Lung (tissue), 12 donors: Measurements from ENCODE around the gene NOSTRIN. TPM values are rescaled to one million over a fixed set of nuclear protein-coding genes. Genes with fewer than 3 reads are reported as not detected.
"Not testable (repeated sequence)": the region's sequence is repeated elsewhere in the genome, so short reads cannot be mapped to it uniquely, and the experiment has no call there.

ENCODE experiments used
- ATAC-seq: fragments of 200-7000 bp; cut with Tn5 transposase; one replicate; pipeline ENCODE4 v1.9.1; 2020; ENCODE audit warnings: moderate number of reproducible peaks; ENCODE audit not compliant: insufficient read depth, low FRiP score
- DNase-seq, 3 donors: peaks; one replicate each; pipeline ENCODE4 v3.0.0-alpha.2; 2013 to 2017
- H3K27ac ChIP-seq, 2 donors: one replicate each; pipeline ENCODE4 v1.5.1; 2013; ENCODE audit warnings: mild to moderate bottlenecking in 2 of 2, moderate library complexity in 2 of 2, control low read depth in 1 of 2, inconsistent platforms in 1 of 2, low read depth in 1 of 2, low read length in 1 of 2
- H3K27me3 ChIP-seq, 3 donors: one replicate each; pipeline ENCODE4 v1.5.1; 2013; ENCODE audit warnings: low read length in 2 of 3; ENCODE audit not compliant: control insufficient read depth in 3 of 3, insufficient read depth in 3 of 3
- H3K36me3 ChIP-seq, 4 donors: one replicate each; pipeline ENCODE4 v1.5.1; 2013; ENCODE audit warnings: low read length in 4 of 4, mild to moderate bottlenecking in 1 of 4, moderate library complexity in 1 of 4; ENCODE audit not compliant: control insufficient read depth in 4 of 4, insufficient read depth in 4 of 4
- H3K4me1 ChIP-seq, 5 donors: one replicate each; pipeline ENCODE4 v1.5.1; 2013; ENCODE audit warnings: low read length in 5 of 5, mild to moderate bottlenecking in 2 of 5, moderate library complexity in 1 of 5; ENCODE audit not compliant: control insufficient read depth in 5 of 5, insufficient read depth in 5 of 5
- H3K4me3 ChIP-seq: one replicate; pipeline ENCODE4 v1.5.1; 2013; ENCODE audit warnings: mild to moderate bottlenecking, control low read depth, moderate library complexity
- H3K9ac ChIP-seq, 2 donors: one replicate each; pipeline ENCODE4 v1.5.1; 2013; ENCODE audit warnings: low read length in 2 of 2, control low read depth in 1 of 2; ENCODE audit not compliant: insufficient read depth in 1 of 2
- H3K9me3 ChIP-seq, 4 donors: one replicate each; pipeline ENCODE4 v1.5.1; 2013; ENCODE audit warnings: low read length in 3 of 4, mild to moderate bottlenecking in 1 of 4, moderate library complexity in 1 of 4; ENCODE audit not compliant: control insufficient read depth in 4 of 4, insufficient read depth in 3 of 4
- WGBS, 2 donors: extraction: QIAGEN DNeasy Blood & Tissue Kit; methylation state at CpG; one replicate each; pipeline ENCODE4 v1.1.7; 2013; 5-methylcytosine and 5-hydroxymethylcytosine counted together
- polyA plus RNA-seq, 2 donors: library from polyadenylated mRNA; stranded (reverse); fragments of 200-250 nt; gene quantifications; one replicate each; pipeline ENCODE4 v1.2.1, GENCODE V29; 2013
- total RNA-seq, 2 donors: library from RNA; depleted of rRNA in 1 of 2; stranded (reverse); fragments of >200 nt in 1 of 2; gene quantifications; one replicate each; pipeline ENCODE4 v1.2.1, GENCODE V29; 2014 to 2021
- TF ChIP-seq, protein P1 (sequence below): IDR thresholded peaks from 2 replicates; pipeline ENCODE4 v1.5.1; 2012; ENCODE audit warnings: mild to moderate bottlenecking; ENCODE audit errors: control extremely low read depth, extremely low read depth
- donor health status: control.
- donor health status: control.
- donor health status: Bipolar disorder and iron deficiency.
- donor health status: healthy.
- donor health status: DM: yes; HTN: yes; CAD: no.

Gene NOSTRIN
- total and polyA plus RNA-seq, 4 donors, result 15.5 to 57.5 (median 33.7) TPM

DNA sequence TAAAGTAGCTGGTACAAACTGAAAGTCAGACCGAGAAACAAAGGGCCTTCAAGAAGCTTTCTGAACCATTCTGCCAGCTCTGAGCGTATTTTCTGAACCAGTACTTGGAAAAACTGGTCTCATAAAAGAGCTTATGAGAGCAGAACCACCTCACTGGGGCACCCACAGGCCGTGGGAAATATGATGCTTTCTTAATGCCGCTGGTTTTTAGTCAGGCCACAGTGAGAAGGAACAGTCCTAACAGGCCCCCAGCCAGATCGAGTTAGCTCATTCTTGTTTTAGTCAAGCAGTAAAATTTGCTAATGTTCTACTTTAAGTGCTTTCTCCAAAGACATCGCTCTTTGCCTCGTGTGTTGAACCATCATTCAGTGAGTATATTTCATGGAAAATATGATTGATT is 12.7 kb upstream of the NOSTRIN start:
- WGBS, 2 donors, result 73% methylated on average over 7 of the region's 7 CpGs
- Histone ChIP-seq H3K4me1 (peaks cover 0 to 3% (median 0%) of the 10 kb centered on the region in 5 donors), H3K27ac (no peak overlapping the region), H3K9me3 (no peaks in the 10 kb centered on the region), H3K9ac (no peak overlapping the region), H3K36me3 (no peaks in the 10 kb centered on the region), H3K27me3 (no peaks in the 10 kb centered on the region), H3K4me3 (no peak overlapping the region)
- DNase-seq (no peak), ATAC-seq (no peak)
- TF ChIP-seq, protein P1, sequence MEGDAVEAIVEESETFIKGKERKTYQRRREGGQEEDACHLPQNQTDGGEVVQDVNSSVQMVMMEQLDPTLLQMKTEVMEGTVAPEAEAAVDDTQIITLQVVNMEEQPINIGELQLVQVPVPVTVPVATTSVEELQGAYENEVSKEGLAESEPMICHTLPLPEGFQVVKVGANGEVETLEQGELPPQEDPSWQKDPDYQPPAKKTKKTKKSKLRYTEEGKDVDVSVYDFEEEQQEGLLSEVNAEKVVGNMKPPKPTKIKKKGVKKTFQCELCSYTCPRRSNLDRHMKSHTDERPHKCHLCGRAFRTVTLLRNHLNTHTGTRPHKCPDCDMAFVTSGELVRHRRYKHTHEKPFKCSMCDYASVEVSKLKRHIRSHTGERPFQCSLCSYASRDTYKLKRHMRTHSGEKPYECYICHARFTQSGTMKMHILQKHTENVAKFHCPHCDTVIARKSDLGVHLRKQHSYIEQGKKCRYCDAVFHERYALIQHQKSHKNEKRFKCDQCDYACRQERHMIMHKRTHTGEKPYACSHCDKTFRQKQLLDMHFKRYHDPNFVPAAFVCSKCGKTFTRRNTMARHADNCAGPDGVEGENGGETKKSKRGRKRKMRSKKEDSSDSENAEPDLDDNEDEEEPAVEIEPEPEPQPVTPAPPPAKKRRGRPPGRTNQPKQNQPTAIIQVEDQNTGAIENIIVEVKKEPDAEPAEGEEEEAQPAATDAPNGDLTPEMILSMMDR, result no peak

DNA sequence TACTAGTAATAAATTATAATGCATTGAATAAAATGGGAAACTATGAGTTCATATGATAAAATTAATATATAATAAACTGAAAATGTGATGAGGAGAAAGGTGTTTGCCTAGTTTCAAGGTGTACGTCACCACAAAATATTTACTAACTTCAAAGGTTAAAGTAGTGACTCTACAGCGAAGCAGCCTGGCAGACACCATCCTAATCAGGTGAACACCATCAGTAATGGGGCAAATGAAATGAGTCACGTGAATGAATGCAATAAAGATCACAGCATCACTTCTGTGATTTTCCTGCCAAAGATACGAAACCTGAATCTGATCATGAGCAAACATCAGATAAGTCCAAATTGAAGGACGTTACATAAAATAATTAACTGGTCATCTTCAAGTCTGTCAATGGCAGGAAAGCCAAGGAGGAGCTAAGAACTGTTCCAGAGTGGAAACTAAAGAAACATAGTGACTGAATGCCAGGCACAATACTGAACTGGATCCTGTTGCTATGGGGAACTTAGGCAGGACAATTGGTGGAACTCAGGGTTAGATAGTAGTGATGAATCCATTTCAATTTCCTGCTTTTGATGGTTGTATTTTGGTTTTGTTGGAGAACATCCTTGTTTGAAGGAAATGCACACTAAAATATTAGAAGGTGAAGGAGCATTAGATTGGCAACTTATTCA is 12.1 kb upstream of the NOSTRIN start:
- Histone ChIP-seq H3K36me3 (no peaks in the 10 kb centered on the region), H3K4me1 (peaks cover 0 to 3% (median 0%) of the 10 kb centered on the region in 5 donors), H3K9ac (no peak overlapping the region), H3K4me3 (no peak overlapping the region), H3K27ac (no peak overlapping the region), H3K9me3 (no peaks in the 10 kb centered on the region), H3K27me3 (no peaks in the 10 kb centered on the region)
- no peak for ATAC-seq
- 77 to 83% methylated on average over 5 of the region's 5 CpGs for WGBS, 2 donors
- TF ChIP-seq, protein P1, result no peak
- DNase-seq, result no peak

DNA sequence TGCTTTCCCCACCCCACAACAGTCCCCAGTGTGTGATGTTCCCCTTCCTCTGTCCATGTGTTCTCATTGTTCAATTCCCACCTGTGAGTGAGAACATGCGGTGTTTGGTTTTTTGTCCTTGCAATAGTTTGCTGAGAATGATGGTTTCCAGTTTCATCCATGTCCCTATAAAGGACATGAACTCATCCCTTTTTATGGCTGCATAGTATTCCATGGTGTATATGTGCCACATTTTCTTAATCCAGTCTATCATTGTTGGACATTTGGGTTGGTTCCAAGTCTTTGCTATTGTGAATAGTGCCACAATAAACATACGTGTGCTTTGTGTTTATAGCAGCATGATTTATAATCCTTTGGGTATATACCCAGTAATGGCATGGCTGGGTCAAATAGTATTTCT is 11.3 kb upstream of the NOSTRIN start:
- not testable (repeated sequence) for DNase-seq, H3K9ac ChIP-seq, H3K4me1 ChIP-seq, H3K27me3 ChIP-seq, H3K9me3 ChIP-seq, H3K36me3 ChIP-seq, H3K27ac ChIP-seq, H3K4me3 ChIP-seq, ATAC-seq
- WGBS, 2 donors, result 74 to 75% methylated on average over 1 to 2 of the region's 2 CpGs

DNA sequence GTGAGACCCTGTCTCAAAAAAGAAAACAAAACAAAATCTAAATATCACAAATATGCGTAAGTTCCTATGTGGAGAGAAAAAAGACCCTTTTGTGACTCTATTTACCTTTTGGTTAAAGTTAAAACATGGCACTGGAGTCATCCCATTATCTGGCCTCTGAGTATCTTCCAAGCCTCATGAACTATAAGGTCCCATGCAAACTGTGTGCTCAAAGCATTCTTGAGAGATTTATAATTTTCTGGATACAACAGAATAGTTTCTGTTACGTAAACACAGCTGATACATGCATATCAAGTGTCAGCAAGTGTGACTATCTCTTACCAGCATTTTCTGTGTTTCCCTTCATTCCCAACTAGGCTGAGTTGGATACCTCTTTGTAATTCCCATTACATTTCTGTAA is 8.8 kb upstream of the NOSTRIN start:
- Histone ChIP-seq H3K27me3 (no peaks in the 10 kb centered on the region), H3K4me1 (peaks cover 0 to 5% (median 3%) of the 10 kb centered on the region in 5 donors), H3K4me3 (no peak overlapping the region), H3K9me3 (no peaks in the 10 kb centered on the region), H3K9ac (no peak overlapping the region), H3K27ac (no peak overlapping the region), H3K36me3 (no peaks in the 10 kb centered on the region)
- DNase-seq (no peak), ATAC-seq (no peak)
- TF ChIP-seq, protein P1, result no peak
- 28 to 75% methylated on average over 2 of the region's 2 CpGs for WGBS, 2 donors
